SIG-M5 treated with dmso at 0.1 percent for 504 hours (cell line): Measurements from ENCODE around the gene PALB2.

Experiments
- DNase-seq: peaks from one replicate; lab custom pipeline; 2025; ENCODE audit not compliant: unreplicated experiment; lab: John Stamatoyannopoulos, UW

Gene PALB2

GRCh38 chr16:23640931-23641765 lies at the start of gene PALB2, which contains the start of gene DCTN5:
PALB2 (minus strand) TSS chr16:23641310; CDS start chr16:23641157, 153 bp downstream.
DCTN5 (plus strand) TSS chr16:23641466; CDS start chr16:23641543, 77 bp downstream.
- DNase-seq, result peak; percentile 92

GRCh38 chr16:23689442-23690187 lies 48.5 kb upstream of the PALB2 start:
- no peak for DNase-seq

GRCh38 chr16:23687034-23687808 lies 46.1 kb upstream of the PALB2 start:
- no peak for DNase-seq

- DNase-seq, result no peak
These were observed 42.4 kb upstream of the PALB2 start for GRCh38 chr16:23683487-23683886.

- DNase-seq, result peak; percentile 54
These were observed 41.1 kb upstream of the PALB2 start for GRCh38 chr16:23682181-23682580.

- DNase-seq, result no peak
These were observed 38.9 kb upstream of the PALB2 start for GRCh38 chr16:23679986-23680336.

GRCh38 chr16:23679274-23679985 lies 38.3 kb upstream of the PALB2 start:
- peak; percentile 77 for DNase-seq

GRCh38 chr16:23678430-23679273 lies 37.5 kb upstream of the PALB2 start, which contains the start of gene PLK1:
PLK1 (plus strand) TSS chr16:23678889; CDS start chr16:23678933, 44 bp downstream.
- DNase-seq, result peak; percentile 87

GRCh38 chr16:23676924-23677480 lies 35.9 kb upstream of the PALB2 start:
- DNase-seq, result no peak

GRCh38 chr16:23673971-23674614 lies 33.0 kb upstream of the PALB2 start:
- no peak for DNase-seq

- no peak for DNase-seq
These were observed 29.1 kb upstream of the PALB2 start for GRCh38 chr16:23670137-23670776.

GRCh38 chr16:23668873-23669272 lies 27.8 kb upstream of the PALB2 start:
- no peak for DNase-seq

GRCh38 chr16:23668225-23668624 lies 27.1 kb upstream of the PALB2 start:
- no peak for DNase-seq

GRCh38 chr16:23667355-23667659 lies 26.2 kb upstream of the PALB2 start:
- no peak for DNase-seq

- DNase-seq, result no peak
These were observed 25.7 kb upstream of the PALB2 start for GRCh38 chr16:23666571-23667354.

- DNase-seq, result no peak
These were observed 22.8 kb upstream of the PALB2 start for GRCh38 chr16:23663918-23664317.

GRCh38 chr16:23651943-23652468 lies 10.9 kb upstream of the PALB2 start:
- DNase-seq, result no peak
